ENCODE results near the gene TUBGCP6. TPM values are rescaled to one million over a fixed set of nuclear protein-coding genes. Genes with fewer than 3 reads are reported as not detected.

The TUBGCP6 gene
- total RNA-seq, 1 donor from 2014 or later: 54.4 TPM

DNA sequence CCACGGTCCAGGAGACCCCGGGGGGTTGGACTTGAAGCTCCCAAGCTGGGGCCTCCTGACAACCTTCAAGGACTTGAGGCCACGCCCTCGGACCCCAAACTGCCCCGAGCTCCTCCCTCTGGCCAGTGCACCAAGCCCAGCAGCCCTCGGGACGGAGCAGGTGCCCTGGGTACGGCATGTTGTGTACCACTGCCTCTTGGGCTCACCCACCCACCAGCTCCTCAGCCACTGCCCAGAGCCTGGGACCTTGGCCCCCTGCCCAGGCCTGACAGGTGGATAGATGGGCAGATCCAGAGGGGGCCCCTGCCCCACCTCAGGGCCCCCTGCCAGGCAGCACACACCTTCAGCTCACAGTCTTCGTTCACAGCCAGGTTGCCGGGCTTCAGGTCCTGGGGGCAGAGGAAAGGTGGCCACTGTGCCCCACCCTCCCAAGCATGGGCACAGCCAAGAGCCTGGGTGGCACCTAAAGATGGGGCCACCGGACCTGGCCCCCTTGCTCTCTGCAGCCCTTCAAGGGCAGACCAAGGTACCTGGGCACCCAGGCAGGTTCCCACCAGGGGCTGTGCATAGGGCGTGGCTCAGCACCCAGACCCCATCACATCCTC lies 11.5 kb upstream of the TUBGCP6 start:
- TF ChIP-seq, protein P1, sequence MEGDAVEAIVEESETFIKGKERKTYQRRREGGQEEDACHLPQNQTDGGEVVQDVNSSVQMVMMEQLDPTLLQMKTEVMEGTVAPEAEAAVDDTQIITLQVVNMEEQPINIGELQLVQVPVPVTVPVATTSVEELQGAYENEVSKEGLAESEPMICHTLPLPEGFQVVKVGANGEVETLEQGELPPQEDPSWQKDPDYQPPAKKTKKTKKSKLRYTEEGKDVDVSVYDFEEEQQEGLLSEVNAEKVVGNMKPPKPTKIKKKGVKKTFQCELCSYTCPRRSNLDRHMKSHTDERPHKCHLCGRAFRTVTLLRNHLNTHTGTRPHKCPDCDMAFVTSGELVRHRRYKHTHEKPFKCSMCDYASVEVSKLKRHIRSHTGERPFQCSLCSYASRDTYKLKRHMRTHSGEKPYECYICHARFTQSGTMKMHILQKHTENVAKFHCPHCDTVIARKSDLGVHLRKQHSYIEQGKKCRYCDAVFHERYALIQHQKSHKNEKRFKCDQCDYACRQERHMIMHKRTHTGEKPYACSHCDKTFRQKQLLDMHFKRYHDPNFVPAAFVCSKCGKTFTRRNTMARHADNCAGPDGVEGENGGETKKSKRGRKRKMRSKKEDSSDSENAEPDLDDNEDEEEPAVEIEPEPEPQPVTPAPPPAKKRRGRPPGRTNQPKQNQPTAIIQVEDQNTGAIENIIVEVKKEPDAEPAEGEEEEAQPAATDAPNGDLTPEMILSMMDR (conservative IDR thresholded peaks at IDR 0.05): no peak
- H3K36me3 Mint-ChIP-seq (ENCODE audit: low read depth): no peaks in the 10 kb centered on the region
- H3K4me3 Mint-ChIP-seq: no peak overlapping the region
- H3K9me3 Mint-ChIP-seq: no peaks in the 10 kb centered on the region
- H3K27ac Mint-ChIP-seq (ENCODE audit: unreplicated experiment): no peak overlapping the region
- H3K27me3 Mint-ChIP-seq (ENCODE audit: low read depth): no peaks in the 10 kb centered on the region
- H3K4me1 Mint-ChIP-seq: no peaks in the 10 kb centered on the region
- DNase-seq (ENCODE audit: low read depth, low spot score): no peak

DNA sequence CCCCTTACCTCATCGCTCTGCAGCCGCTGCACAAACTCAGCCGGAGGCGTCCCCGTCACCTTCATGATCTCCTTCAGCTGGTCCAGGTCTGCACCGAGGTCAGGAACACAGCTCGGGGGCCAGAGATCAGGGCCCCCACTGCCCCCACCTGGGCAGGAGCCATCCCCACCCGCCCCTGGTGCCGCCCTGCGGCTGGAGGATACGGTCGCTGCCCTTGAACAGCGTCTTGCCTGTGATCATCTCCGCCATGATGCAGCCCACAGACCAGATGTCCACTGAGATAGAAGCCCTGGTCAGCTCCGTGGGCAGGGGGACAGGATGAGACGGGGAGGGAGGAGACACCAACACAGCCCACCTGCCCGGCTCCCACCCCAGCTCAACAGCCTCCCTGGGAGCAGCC lies 10.8 kb upstream of the TUBGCP6 start:
- Mint-ChIP-seq H3K27me3 (ENCODE audit: low read depth) (no peaks in the 10 kb centered on the region), H3K27ac (ENCODE audit: unreplicated experiment) (no peak overlapping the region), H3K9me3 (no peaks in the 10 kb centered on the region), H3K4me1 (no peaks in the 10 kb centered on the region), H3K36me3 (ENCODE audit: low read depth) (no peaks in the 10 kb centered on the region), H3K4me3 (no peak overlapping the region)
- TF ChIP-seq, protein P1 (conservative IDR thresholded peaks at IDR 0.05): no peak
- DNase-seq (ENCODE audit: low read depth, low spot score): no peak

DNA sequence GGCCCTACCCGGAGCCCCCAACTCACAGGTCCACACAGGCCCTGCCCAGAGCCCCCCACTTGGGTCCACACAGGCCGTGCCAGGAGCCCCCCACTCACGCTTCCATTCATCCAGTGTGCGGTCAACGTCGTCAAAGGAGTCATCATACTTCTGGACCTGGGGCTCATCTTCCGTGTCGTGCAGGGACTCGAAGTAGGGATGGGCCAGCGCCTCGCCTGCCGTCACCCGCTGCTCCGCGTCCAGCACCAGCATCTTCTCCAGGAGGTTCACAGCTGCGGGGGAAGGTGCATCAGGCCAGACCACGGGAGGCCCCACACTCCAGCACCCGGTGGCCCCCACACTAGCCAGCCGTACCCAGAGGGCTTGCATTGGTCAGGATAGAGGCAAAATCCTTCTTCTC lies 10.3 kb upstream of the TUBGCP6 start:
- DNase-seq (ENCODE audit: low read depth, low spot score): no peak
- Mint-ChIP-seq H3K4me3 (no peak overlapping the region), H3K36me3 (ENCODE audit: low read depth) (no peaks in the 10 kb centered on the region), H3K9me3 (no peaks in the 10 kb centered on the region), H3K27me3 (ENCODE audit: low read depth) (no peaks in the 10 kb centered on the region), H3K27ac (ENCODE audit: unreplicated experiment) (no peak overlapping the region), H3K4me1 (peaks cover 3% of the 10 kb centered on the region)
- TF ChIP-seq, protein P1 (conservative IDR thresholded peaks at IDR 0.05): no peak

DNA sequence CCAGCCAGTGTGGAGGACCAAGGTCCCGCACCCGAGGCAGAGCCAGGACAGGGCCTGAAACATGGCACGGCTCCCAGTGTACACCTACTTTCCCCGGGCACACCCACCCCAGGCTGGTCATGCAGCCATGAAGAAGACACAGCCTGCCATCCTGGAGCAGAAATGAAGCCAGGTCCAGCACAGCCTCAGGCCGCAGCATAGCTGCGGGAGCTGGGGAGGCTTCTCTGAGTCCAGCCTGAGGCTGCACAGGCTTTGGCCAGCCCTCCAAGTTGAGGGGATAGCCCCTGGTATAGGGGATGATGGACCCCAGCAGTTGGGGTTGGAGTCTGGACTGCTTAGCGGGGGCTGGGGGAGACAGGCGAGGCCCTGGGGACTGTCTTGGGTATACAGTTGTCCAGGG lies 9.1 kb upstream of the TUBGCP6 start:
- H3K4me1 Mint-ChIP-seq: peaks cover 5% of the 10 kb centered on the region
- no peaks in the 10 kb centered on the region for H3K36me3 Mint-ChIP-seq (ENCODE audit: low read depth)
- no peak overlapping the region for H3K27ac Mint-ChIP-seq (ENCODE audit: unreplicated experiment)
- no peak for DNase-seq (ENCODE audit: low read depth, low spot score)
- TF ChIP-seq, protein P1 (conservative IDR thresholded peaks at IDR 0.05): no peak
- H3K9me3 Mint-ChIP-seq: no peaks in the 10 kb centered on the region
- H3K4me3 Mint-ChIP-seq: peak overlapping the region; percentile 67
- H3K27me3 Mint-ChIP-seq (ENCODE audit: low read depth): no peaks in the 10 kb centered on the region

DNA sequence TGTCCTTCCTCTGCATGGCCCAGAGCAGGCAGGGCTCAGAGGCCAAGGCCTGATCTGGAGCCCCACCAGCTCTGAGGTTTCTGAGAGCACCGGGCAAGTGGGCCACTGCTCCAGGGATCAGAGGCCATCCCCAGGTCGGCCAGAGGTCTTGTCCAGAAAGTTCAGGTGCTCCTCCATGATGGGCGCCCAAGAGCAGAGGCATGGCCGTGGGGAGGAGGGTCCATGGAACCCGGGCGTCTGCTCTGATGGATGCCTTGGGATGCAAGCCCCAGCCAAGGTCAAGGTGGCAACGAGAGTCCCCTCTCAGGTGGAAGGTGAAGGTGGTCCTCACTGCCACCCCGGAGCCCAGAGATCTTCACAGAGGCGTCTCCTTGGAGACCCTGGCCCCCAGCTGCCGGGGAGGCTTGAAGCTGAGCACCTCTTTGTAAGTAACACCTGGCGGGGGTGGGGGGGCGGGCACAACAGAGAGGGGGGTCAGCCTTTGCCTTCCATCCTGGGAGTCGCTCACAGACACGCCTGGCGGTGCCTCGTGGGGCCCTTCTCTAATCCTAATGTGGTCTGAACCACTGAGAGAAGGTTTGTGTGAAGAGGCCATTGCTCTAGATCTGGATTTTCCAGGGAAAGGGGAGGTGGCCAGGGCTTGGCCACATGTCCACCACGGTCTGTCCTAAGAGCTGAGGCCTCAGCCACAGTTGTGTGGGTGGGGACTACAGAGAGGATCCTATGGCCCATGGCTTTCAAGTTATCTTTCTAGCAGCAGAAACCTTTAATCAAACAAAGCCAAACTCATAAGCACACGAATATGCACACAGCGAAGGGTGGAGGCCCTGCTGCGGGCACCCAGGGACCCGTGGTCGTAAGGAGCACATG lies 8.5 kb upstream of the TUBGCP6 start:
- no peak overlapping the region for H3K27ac Mint-ChIP-seq (ENCODE audit: unreplicated experiment)
- no peak for DNase-seq (ENCODE audit: low read depth, low spot score)
- H3K4me3 Mint-ChIP-seq: peak overlapping the region; percentile 67
- H3K27me3 Mint-ChIP-seq (ENCODE audit: low read depth): no peaks in the 10 kb centered on the region
- H3K4me1 Mint-ChIP-seq: peaks cover 5% of the 10 kb centered on the region
- H3K9me3 Mint-ChIP-seq: no peaks in the 10 kb centered on the region
- no peaks in the 10 kb centered on the region for H3K36me3 Mint-ChIP-seq (ENCODE audit: low read depth)
- TF ChIP-seq, protein P1 (conservative IDR thresholded peaks at IDR 0.05): no peak
